ENCODE measurements around the gene CDKAL1. TPM values are rescaled to one million over a fixed set of nuclear protein-coding genes. Genes with fewer than 3 reads are reported as not detected.

CDKAL1 gene
- total and polyA plus RNA-seq, 2 of the 8 experiments (the other 6 are each of a cell fraction or from before 2014, with no cell fraction given): 8.4 to 24.6 TPM

- H2AK5ac ChIP-seq (ENCODE audit: low read depth, low read length): no peak overlapping the region
- 96% methylated on average over 2 of the region's 2 CpGs; no CpG with 5 or more reads in 1 of the 2 experiments for WGBS, 2 experiments (ENCODE audit: extremely low coverage in 1 of 2, insufficient coverage in 1 of 2, insufficient read length in 1 of 2, insufficient replicate concordance in 2 of 2, low coverage in 1 of 2, low lambda C conversion rate in 2 of 2, missing lambda C conversion rate in 1 of 2)
- H4K8ac ChIP-seq (ENCODE audit: extremely low read depth, insufficient read depth, low read length): no peak overlapping the region
- H3K4me2 ChIP-seq (ENCODE audit: insufficient read depth in 1 of 2, low read depth in 2 of 2, low read length in 2 of 2): no peak overlapping the region
- H3K9me3 ChIP-seq (ENCODE audit: insufficient read depth in 2 of 2, low read depth in 1 of 2, low read length in 1 of 2): no peaks in the 10 kb centered on the region
- no peak overlapping the region for H3K18ac ChIP-seq (ENCODE audit: extremely low read depth, low read length)
- H3K4ac ChIP-seq (replicated peaks; ENCODE audit: insufficient read length, low read depth, low read length): no peak overlapping the region
- H3K9ac ChIP-seq (replicated peaks in 1 of 4; ENCODE audit: extremely low read depth in 1 of 4, low read depth in 3 of 4, low read length in 3 of 4): no peak overlapping the region
- H3K23ac ChIP-seq (ENCODE audit: insufficient read length): no peak overlapping the region
- H3K27ac ChIP-seq (ENCODE audit: low read depth, low read length): no peak overlapping the region
- peaks cover 2% of the 10 kb centered on the region; the same call in 1 of the 2 replicates for H3K79me1 ChIP-seq (ENCODE audit: low read depth, low read length)
- no peaks in the 10 kb centered on the region for H3K36me3 ChIP-seq (ENCODE audit: control insufficient read depth in 2 of 4, insufficient read depth in 4 of 4, low read length in 3 of 4)
- FAIRE-seq: no peak
- H4K91ac ChIP-seq (replicated peaks; ENCODE audit: insufficient read length, low read length): no peak overlapping the region
- H3K4me1 ChIP-seq (replicated peaks in 1 of 4; ENCODE audit: control insufficient read depth in 3 of 4, insufficient read depth in 4 of 4, low read length in 3 of 4): peaks cover 0 to 4% (median under 1%) of the 10 kb centered on the region in 4 experiments; a peak in 1 of 7 replicates
- ChIA-PET CTCF (ENCODE audit: partially characterized antibody) (no interaction called here), POLR2A (ENCODE audit: partially characterized antibody) (no interaction called here)
- H2BK15ac ChIP-seq (ENCODE audit: low read length): no peak overlapping the region
- no peak overlapping the region for H2AFZ ChIP-seq (ENCODE audit: low read length)
- H2BK120ac ChIP-seq (replicated peaks; ENCODE audit: low read depth, low read length): no peak overlapping the region
- DNase-seq (ENCODE audit: low read depth in 1 of 2, low spot score in 2 of 2): no peak
- no peak overlapping the region for H2BK5ac ChIP-seq (ENCODE audit: low read depth, low read length)
- peaks cover 0 to 7% of the 10 kb centered on the region in 2 experiments; a peak in 1 of 4 replicates for H3K79me2 ChIP-seq (ENCODE audit: control insufficient read depth in 1 of 2, insufficient read depth in 2 of 2, low read length in 2 of 2)
- no peaks in the 10 kb centered on the region for H3K23me2 ChIP-seq (ENCODE audit: low read depth, low read length)
- no peak overlapping the region for H2BK20ac ChIP-seq (ENCODE audit: low read length)
- H3K27me3 ChIP-seq (replicated peaks in 1 of 4; ENCODE audit: control insufficient read depth in 3 of 4, extremely low read depth in 1 of 4, insufficient read depth in 3 of 4, low read length in 3 of 4): no peaks in the 10 kb centered on the region
- H4K20me1 ChIP-seq (replicated peaks in 1 of 2; ENCODE audit: control insufficient read depth in 1 of 2, insufficient read depth in 2 of 2, low read length in 2 of 2): no peaks in the 10 kb centered on the region
- H4K5ac ChIP-seq (ENCODE audit: insufficient read length, low read depth, low read length): no peak overlapping the region
- H3K14ac ChIP-seq (ENCODE audit: insufficient read length): no peak overlapping the region
- no peak overlapping the region for H2BK12ac ChIP-seq (ENCODE audit: low read depth, low read length)
- H3K56ac ChIP-seq (replicated peaks; ENCODE audit: insufficient read length, low read depth, low read length): no peak overlapping the region
- H3K4me3 ChIP-seq (ENCODE audit: extremely low read depth in 1 of 4, insufficient read depth in 2 of 4, low read depth in 3 of 4, low read length in 4 of 4): no peak overlapping the region
- TF ChIP-seq RFX5 (IDR thresholded peaks at IDR 0.05; ENCODE audit: borderline replicate concordance, low read depth, low read length) (no peak), POU5F1 (IDR thresholded peaks at IDR 0.05; ENCODE audit: low read depth, low read length) (no peak), CTCF (IDR thresholded peaks at IDR 0.05; ENCODE audit: control extremely low read depth in 1 of 3, insufficient read depth in 1 of 3, low read depth in 1 of 3, low read length in 3 of 3) (no peak), SAP30 (IDR thresholded peaks at IDR 0.05; ENCODE audit: insufficient read depth, insufficient replicate concordance, low read length) (no peak), RNF2 (IDR thresholded peaks at IDR 0.05; ENCODE audit: borderline replicate concordance, low read depth, low read length, missing control alignments, poor library complexity, severe bottlenecking) (no peak), RBBP5 (IDR thresholded peaks at IDR 0.05; ENCODE audit: borderline replicate concordance, low read depth, low read length) (no peak), YY1 (IDR thresholded peaks at IDR 0.05; ENCODE audit: low read depth, low read length) (no peak), MAFK (IDR thresholded peaks at IDR 0.05; ENCODE audit: low read depth, low read length) (no peak), TEAD4 (IDR thresholded peaks at IDR 0.05; ENCODE audit: low read depth, low read length) (no peak), BCL11A (IDR thresholded peaks at IDR 0.05; ENCODE audit: low read depth in 2 of 2, low read length in 2 of 2) (no peak), ZNF274 (IDR thresholded peaks at IDR 0.05; ENCODE audit: borderline replicate concordance, extremely low read depth, low read length) (no peak), SP4 (IDR thresholded peaks at IDR 0.05; ENCODE audit: low read length) (no peak)
These were observed 123.8 kb downstream of the CDKAL1 start for GRCh38 chr6:20658053-20658452.

Data from H1 (cell line).